Measurements from ENCODE around the gene MACROD2. TPM values are rescaled to one million over a fixed set of nuclear protein-coding genes. Genes with fewer than 3 reads are reported as not detected.
"Not testable (repeated sequence)": the region's sequence is repeated elsewhere in the genome, so short reads cannot be mapped to it uniquely, and the experiment has no call there.

Gene MACROD2
- total RNA-seq, 1 donor from 2014 or later = 0.40 TPM

GRCh38 chr20:15985494-15986368 lies 1990.4 kb downstream of the MACROD2 start:
- not testable (repeated sequence) for DNase-seq (ENCODE audit: low read depth in 2 of 2)

DNA sequence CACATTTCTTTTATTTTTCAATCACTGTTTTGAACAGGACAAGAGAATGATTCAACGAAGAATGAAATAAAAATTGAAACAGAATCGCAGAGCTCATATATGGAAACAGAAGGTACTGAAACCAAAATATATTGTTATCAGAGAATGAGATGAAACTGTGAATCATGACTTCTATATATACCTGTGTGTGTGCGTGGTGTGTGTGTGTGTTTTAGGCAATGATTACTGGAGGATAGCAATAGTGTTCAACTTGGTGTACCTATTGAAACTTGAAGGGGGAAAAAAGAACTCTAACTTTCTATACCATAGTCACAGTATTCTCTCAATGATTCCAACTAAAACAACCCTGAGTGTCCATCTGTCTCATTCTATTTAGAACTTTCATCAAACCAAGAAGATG lies 1991.4 kb downstream of the MACROD2 start:
- no peak for DNase-seq (ENCODE audit: low read depth in 2 of 2)

DNA sequence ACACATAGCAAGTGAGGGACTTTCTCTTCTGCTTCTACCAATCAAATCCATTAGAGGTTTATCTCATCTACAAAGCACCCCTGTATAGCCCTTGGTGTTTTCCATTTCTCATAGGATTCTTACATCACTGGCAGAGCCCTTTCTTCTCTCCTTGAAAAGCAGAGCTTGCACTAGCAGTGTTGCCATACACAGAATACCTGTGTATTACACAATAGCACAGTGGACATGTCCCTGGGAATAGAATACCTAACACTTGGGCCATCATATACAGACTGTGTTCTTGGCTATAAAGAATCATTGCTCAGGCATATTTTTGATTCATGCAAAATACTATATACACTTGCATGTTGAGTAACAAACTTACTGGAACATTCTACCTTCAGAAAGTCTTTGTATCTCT lies 1996.0 kb downstream of the MACROD2 start:
- DNase-seq (ENCODE audit: low read depth in 2 of 2) = no peak

- DNase-seq (ENCODE audit: low read depth in 2 of 2) = no peak
These were observed 1997.2 kb downstream of the MACROD2 start for GRCh38 chr20:15992564-15992963.

DNA sequence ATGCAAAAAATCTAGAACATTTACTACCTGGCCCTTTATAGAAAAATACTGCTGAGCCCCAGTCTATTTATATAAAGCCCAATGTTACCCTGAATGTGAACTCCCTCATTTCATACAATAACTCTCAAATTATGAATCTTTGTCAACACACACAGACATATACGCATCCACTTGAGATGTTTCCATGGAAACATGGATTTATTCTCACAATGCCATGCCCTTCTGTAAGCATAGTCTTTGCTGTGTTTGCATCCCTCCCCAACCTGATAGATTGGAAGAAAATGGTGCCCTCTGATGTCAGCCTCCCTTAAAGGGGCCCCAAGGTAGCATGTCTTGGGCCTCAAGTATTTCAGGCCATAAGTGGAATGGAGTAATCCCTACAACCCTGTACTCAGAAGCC lies 2004.8 kb downstream of the MACROD2 start:
- DNase-seq (ENCODE audit: low read depth in 2 of 2) = no peak

DNA sequence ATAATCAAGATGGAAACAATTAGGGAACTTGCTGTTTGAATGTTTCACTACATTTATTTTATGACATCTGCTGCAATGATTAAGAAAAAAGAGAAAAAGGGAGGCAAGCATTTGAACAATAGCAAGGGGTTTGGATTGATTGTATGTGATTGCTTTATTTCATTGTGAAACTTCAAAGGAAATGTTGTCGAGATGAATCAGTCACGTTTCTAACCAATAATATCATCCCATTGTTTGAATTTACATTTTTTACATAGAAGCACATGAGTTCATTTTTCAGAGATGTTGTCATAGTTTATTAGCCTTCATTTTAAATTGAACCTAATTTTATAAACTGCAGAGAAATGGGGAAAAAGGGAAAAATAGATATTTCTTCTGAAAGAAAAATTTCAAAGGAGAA lies 2006.0 kb downstream of the MACROD2 start:
- DNase-seq (ENCODE audit: low read depth in 2 of 2) = no peak

GRCh38 chr20:16003310-16003709 lies 2008.0 kb downstream of the MACROD2 start:
- no peak for DNase-seq (ENCODE audit: low read depth in 2 of 2)

- DNase-seq (ENCODE audit: low read depth in 2 of 2) = no peak
These were observed 2009.0 kb downstream of the MACROD2 start for GRCh38 chr20:16004108-16004854.

DNA sequence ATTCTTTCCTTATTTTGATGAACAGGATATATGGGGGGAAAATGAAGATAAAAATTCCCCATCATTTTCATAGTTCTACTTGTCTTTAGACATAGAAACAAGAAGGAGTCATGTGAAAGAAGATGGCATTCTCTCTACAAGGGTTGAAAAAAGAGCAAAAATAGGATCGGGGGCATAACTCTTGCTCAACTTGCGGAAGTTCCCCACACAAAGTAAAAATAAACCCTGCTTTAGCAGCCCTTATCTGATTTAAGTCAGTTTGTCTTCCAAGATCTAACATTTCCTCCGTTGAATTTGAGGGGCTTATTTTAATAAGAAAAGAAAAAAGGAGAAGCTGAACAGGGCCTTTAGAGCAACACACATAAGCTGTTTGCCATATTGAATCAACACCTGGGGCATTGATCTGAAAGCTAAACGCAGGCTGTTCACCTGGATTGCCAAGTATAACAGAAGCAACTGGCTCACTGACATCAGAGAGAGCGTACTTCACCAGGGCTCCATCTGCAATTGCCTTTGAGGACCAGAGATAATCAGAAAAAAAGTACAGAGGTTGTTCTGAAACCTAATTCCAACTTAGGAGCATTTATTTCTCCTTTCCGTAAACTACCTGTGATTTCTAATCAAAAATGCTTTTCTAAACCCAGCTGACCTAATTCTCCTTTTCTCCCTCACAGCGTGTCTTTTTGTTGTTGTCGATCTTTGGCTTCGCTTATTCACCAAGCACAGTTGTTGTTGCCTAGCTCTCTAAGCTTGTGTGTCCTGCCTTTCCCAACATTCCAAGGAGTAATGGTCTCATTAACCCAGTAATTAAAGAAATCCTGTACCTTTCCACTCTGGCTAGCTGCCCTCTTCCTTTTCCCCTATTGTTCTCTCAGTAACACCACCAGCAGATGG lies 2010.0 kb downstream of the MACROD2 start:
- no peak for DNase-seq (ENCODE audit: low read depth in 2 of 2)

DNA sequence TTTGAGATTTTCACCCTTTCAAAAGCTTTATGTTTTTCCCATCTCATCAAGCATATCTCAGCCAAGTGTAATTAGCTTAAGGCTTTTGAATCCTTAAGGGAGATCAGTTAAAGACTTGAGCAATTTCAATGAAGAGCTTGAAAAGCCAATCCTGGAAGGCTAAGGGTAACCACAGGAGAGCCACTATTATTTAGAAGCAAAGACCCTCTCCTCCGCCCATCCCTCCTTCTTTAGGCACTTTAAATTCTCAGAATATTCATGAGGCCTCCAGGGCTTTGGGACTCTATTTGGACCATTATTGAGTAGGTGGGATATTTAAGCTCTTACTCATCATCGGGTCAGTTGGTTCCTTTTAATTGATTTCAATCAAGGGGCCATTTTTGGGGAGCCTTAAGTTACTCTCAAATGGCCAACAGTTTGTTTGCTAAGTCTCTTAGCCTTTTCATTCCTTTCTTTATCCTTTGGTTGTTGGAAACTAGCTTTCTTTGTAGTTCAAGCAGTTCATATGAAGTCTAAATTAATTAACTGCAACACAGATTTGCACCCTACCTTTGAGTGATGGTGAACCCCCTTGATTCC lies 2010.7 kb downstream of the MACROD2 start:
- DNase-seq (ENCODE audit: low read depth in 2 of 2) = no peak

DNA sequence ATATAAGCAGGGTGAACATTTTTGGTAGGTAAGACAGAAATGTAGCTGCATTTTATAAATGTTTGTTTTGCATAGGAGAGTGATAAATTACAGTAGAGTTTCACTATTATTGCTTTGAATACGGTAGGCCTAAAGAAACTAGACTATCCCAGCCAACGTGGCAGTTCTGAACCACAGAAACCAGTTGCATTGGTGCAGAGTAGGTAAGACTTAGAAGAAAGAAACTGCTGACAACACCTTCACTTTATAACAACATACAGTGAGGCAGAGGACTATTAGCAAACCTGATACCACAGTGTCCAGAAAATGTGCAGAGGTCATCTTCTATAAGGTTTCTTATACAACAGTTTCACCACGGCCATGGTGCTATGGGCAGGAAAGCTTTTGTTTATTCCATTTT lies 2011.8 kb downstream of the MACROD2 start:
- DNase-seq (ENCODE audit: low read depth in 2 of 2) = no peak

GRCh38 chr20:16007962-16008361 lies 2012.6 kb downstream of the MACROD2 start:
- no peak for DNase-seq (ENCODE audit: low read depth in 2 of 2)

DNA sequence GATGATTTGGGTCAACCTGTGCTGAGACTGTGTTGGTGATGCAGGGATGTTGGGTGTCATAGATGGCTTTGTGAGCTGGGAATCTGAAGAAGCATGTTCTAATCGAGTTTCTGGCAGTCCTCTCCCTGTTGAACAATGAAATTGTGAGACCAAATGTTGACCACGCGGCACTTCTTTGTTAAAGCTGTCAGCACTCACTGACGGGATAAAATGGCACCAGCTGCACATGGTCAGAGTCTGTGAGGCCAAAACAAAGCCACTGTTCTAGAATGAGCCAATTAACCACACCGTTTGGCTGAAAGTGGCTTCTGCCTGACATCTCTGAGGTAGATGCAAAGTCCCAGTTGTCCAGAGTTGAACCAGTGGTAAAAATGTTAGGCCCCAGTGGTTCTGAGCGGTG lies 2015.7 kb downstream of the MACROD2 start:
- no peak for DNase-seq (ENCODE audit: low read depth in 2 of 2)

- no peak for DNase-seq (ENCODE audit: low read depth in 2 of 2)
These were observed 2016.2 kb downstream of the MACROD2 start for GRCh38 chr20:16011519-16011918.

DNA sequence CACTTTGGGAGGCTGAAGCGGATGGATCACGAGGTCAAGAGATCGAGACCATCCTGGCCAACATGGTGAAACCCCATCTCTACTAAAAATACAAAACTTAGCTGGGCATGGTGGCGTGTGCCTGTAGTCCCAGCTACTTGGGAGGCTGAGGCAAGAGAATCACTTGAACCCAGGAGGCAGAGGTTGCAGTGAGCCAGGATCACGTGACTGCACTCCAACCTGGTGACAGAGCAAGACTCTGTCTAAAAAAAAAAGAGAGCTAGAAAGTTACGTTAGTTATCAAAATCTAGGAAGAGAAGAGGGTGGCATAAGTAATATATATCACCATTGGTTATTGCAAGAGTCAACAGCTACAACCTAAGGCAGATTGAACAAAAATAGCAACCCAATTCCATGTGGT lies 2017.6 kb downstream of the MACROD2 start:
- DNase-seq (ENCODE audit: low read depth in 2 of 2) = not testable (repeated sequence)

- no peak for DNase-seq (ENCODE audit: low read depth in 2 of 2)
These were observed 2018.3 kb downstream of the MACROD2 start for GRCh38 chr20:16013631-16014030.

DNA sequence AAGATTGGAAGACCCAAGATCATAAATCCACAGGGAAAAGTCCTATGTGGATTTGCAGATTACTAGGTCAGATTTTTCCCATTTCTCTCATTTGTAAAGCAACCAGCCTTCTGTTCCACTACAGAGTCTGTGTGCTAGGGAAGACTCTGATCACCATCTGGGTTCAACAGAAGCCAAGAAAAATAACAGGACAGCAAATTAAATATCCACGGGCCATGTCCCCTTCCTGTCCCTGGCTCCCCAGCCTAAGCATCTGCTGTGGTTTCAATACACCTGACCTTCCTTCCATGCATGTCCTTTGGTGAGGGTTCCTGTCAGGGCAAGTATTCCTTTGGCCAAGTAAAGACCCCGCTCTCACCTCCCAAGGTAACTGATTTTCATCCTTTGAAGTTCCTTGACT lies 2019.1 kb downstream of the MACROD2 start:
- DNase-seq (ENCODE audit: low read depth in 2 of 2) = no peak

DNA sequence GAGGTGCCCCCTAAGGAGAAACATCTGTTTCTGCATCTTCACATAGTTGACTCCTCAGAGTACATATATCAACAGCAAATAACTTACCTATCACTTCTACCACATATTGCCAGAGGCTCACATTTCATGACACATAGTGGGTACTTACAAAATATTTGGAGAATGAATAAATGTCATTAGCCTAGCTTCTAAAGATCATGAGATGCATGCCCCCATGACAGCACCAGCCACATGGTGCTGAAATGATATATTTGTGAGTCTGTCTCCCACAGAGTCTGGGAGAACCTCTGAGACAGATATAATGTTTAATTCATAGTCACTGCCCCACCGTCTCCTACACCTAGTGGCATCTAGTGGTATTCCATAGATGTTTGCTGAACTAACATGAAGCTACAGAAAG lies 2022.3 kb downstream of the MACROD2 start:
- no peak for DNase-seq (ENCODE audit: low read depth in 2 of 2)

- DNase-seq (ENCODE audit: low read depth in 2 of 2) = no peak
These were observed 2023.6 kb downstream of the MACROD2 start for GRCh38 chr20:16018881-16019280.

DNA sequence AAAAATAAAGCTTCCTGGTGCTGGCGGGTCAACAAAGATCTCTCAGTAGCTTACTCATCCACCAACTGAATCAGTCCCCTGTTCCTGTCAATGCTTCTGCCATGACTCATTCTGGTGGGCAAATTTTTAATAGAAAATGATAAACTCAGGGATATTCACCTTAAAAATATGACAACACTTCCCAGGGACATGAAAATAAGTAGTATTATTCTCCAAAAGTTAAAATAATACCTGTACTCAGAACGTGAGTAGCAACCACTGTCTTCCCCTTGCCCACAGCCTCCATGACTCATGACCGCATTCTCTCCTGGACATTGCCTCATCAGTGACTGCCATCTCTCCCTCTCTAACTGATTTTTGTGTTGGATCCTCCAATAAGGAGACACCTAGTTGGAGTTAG lies 2025.7 kb downstream of the MACROD2 start:
- DNase-seq (ENCODE audit: low read depth in 2 of 2) = no peak

DNA sequence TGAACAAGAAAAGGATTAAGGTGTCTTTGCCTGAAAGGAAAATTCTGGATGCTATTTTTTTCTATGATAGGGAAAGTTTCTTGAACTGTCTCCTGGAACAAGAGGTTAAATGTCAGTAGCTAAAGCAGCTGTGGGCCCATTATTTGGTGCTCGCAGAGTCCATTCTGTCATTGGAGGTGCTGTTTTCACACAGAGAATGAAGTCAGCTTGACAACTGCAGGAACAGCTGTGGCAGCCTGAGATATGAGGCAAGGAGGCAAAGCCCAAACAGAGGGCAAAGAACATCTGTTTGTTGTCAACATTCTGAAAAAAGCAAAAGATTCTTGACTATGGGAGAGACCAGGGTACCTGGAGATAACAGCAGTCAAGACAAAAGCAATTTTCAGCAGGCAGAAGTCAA lies 2029.8 kb downstream of the MACROD2 start:
- DNase-seq (ENCODE audit: low read depth in 2 of 2) = no peak

All from lung microvascular endothelial cell (primary cell).